Memory B cell (primary cell): Measurements from ENCODE around the gene UFSP2.

ENCODE experiments used
- ATAC-seq: fragments of 150-1000 bp; cut with Tn5 transposase; 2 replicates; pipeline ENCODE4 v1.10.0; 2021; ENCODE audit warnings: low read depth, mild to moderate bottlenecking, moderate library complexity
- DNase-seq, 2 donors: peaks; one replicate each; pipeline ENCODE4 v3.0.0; 2022; ENCODE audit warnings: low spot score in 2 of 2
- H3K27ac Mint-ChIP-seq: one replicate; pipeline ENCODE4 v1.8.0; 2022; ENCODE audit warnings: mild to moderate bottlenecking, moderate library complexity, mixed read lengths
- H3K27me3 Mint-ChIP-seq: one replicate; pipeline ENCODE4 v1.8.0; 2022; ENCODE audit warnings: mixed read lengths
- H3K36me3 Mint-ChIP-seq: one replicate; pipeline ENCODE4 v1.8.0; 2022; ENCODE audit warnings: mild to moderate bottlenecking, mixed read lengths
- H3K4me1 Mint-ChIP-seq: one replicate; pipeline ENCODE4 v1.8.0; 2022; ENCODE audit warnings: mixed read lengths
- H3K4me3 Mint-ChIP-seq: one replicate; pipeline ENCODE4 v1.8.0; 2022; ENCODE audit warnings: mild to moderate bottlenecking, moderate library complexity, mixed read lengths
- H3K9me3 Mint-ChIP-seq: one replicate; pipeline ENCODE4 v1.8.0; 2022; ENCODE audit warnings: mixed read lengths

Gene UFSP2

GRCh38 chr4:185408432-185408831, 17.3 kb downstream of the UFSP2 start:
- DNase-seq, result no peak
- no peak overlapping the region for H3K4me3 Mint-ChIP-seq
- H3K9me3 Mint-ChIP-seq, result peaks cover 2% of the 10 kb centered on the region
- ATAC-seq, result no peak
- no peak overlapping the region for H3K27ac Mint-ChIP-seq
- H3K36me3 Mint-ChIP-seq, result peaks cover 14% of the 10 kb centered on the region
- H3K27me3 Mint-ChIP-seq, result no peaks in the 10 kb centered on the region
- H3K4me1 Mint-ChIP-seq, result no peaks in the 10 kb centered on the region

DNA sequence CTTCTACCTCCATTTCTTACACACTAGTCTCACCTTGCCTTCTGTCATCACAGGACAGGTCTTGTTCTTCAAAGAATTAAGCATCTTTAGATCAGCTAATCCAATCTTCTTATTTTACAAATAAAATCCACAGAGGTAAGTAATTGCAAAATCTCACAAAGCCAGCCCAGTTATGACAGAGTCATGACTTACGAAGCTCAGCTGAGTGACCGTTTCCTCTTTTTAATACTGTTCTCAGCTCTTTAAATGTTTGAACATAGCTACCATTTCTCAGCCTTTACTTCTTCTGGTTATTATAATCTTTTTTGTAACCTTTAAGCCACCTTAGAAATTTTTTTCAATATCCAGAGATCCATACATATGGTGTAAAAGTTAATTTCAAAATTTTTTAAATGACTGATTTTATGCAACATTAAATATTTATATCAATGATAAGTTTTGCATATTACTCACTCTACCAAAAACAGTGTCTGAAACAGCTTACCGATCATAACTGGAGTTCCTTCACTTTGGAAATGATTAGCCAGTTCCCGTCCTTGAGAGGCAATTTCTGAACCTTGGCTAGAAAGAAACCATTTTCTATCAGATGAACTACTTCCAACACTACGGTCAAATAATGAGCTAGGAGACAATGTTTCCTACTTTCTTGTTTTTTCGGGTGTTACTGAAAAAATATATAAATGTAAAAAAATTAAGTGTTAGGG, 20.3 kb downstream of the UFSP2 start:
- H3K4me1 Mint-ChIP-seq, result no peaks in the 10 kb centered on the region
- ATAC-seq (peak; percentile 62), DNase-seq (no peak)
- H3K4me3 Mint-ChIP-seq, result no peak overlapping the region
- H3K9me3 Mint-ChIP-seq, result peaks cover 2% of the 10 kb centered on the region
- H3K27ac Mint-ChIP-seq, result peak overlapping the region; percentile 80
- peaks cover 20% of the 10 kb centered on the region for H3K36me3 Mint-ChIP-seq
- no peaks in the 10 kb centered on the region for H3K27me3 Mint-ChIP-seq

GRCh38 chr4:185404031-185404430, 21.7 kb downstream of the UFSP2 start:
- no peak overlapping the region for H3K4me3 Mint-ChIP-seq
- ATAC-seq, result no peak
- H3K27me3 Mint-ChIP-seq, result no peaks in the 10 kb centered on the region
- DNase-seq, result no peak
- peaks cover 2% of the 10 kb centered on the region for H3K4me1 Mint-ChIP-seq
- no peak overlapping the region for H3K27ac Mint-ChIP-seq
- no peaks in the 10 kb centered on the region for H3K9me3 Mint-ChIP-seq
- peaks cover 16% of the 10 kb centered on the region for H3K36me3 Mint-ChIP-seq

DNA sequence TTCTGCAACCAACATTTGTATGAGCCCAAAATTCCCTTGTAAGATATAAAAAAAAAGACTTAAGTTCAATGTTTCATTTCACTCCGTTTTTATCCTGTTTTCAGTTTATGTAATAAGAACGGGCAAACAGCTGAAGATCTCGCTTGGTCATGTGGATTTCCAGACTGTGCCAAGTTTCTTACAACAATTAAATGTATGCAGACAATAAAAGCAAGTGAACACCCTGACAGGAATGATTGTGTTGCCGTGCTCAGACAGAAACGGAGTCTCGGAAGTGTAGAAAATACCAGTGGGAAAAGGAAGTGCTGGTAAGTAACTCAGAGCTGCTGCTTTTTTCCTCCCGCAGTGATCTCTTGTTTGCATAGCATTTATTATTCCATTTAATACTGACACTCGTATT, 26.3 kb downstream of the UFSP2 start:
- Mint-ChIP-seq H3K27ac (no peak overlapping the region), H3K27me3 (no peaks in the 10 kb centered on the region), H3K4me1 (peaks cover 15% of the 10 kb centered on the region), H3K4me3 (no peak overlapping the region), H3K36me3 (peaks cover 10% of the 10 kb centered on the region), H3K9me3 (no peaks in the 10 kb centered on the region)
- no peak for ATAC-seq
- DNase-seq, result no peak

GRCh38 chr4:185398618-185399017, 27.1 kb downstream of the UFSP2 start:
- Mint-ChIP-seq H3K4me3 (no peak overlapping the region), H3K36me3 (peaks cover 8% of the 10 kb centered on the region), H3K27me3 (no peaks in the 10 kb centered on the region), H3K9me3 (no peaks in the 10 kb centered on the region), H3K4me1 (peaks cover 17% of the 10 kb centered on the region), H3K27ac (peak overlapping the region; percentile 31)
- ATAC-seq (no peak), DNase-seq (no peak)

DNA sequence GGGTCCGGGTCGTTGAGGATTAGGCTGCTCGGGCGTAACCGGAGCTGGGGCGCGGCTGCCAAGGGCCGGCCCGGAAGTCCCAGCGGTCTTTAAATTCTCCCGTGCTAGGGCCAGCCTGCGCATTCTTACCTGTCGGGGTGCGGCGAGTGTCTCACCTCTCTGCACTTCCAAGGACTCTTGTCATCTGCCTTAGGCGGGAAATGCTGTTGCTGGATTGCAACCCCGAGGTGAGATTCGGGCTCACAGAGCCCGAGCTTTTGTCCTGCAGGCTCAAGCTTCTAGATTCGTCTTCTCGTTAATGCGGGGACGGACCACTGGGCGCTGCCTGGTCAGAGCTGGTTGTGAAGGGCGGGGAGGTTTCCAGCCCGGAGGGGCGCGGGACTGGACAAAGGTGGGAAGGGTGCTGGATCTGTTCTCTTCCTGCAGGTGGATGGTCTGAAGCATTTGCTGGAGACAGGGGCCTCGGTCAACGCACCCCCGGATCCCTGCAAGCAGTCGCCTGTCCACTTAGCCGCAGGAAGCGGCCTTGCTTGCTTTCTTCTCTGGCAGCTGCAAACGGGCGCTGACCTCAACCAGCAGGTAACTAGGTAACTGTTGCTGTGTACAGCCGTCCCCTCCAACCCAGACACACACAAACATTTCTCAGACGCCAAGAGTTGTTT, 28.9 kb downstream of the UFSP2 start, which contains the start of gene ANKRD37:
Gene ANKRD37, plus strand, starts transcription at position 118 of the 662 bp plus-strand sequence. Its CDS starts 83 bp downstream, at position 201.
- peak in 1 of 2 donors; percentile 19 for DNase-seq
- Mint-ChIP-seq H3K27ac (peak within 1 kb of the TSS; percentile 99), H3K4me3 (peak within 1 kb of the TSS; percentile 92), H3K9me3 (no peaks in the 10 kb centered on the region), H3K36me3 (peaks cover 5% of the 10 kb centered on the region), H3K4me1 (peaks cover 17% of the 10 kb centered on the region), H3K27me3 (no peaks in the 10 kb centered on the region)
- ATAC-seq, result no peak

GRCh38 chr4:185395956-185396723, 29.6 kb downstream of the UFSP2 start:
- Mint-ChIP-seq H3K27ac (peak overlapping the region; percentile 99), H3K9me3 (no peaks in the 10 kb centered on the region), H3K4me1 (peaks cover 17% of the 10 kb centered on the region), H3K27me3 (no peaks in the 10 kb centered on the region), H3K36me3 (peaks cover 4% of the 10 kb centered on the region), H3K4me3 (peak overlapping the region; percentile 92)
- ATAC-seq (peak; percentile 85), DNase-seq (peak; percentile 91 to 98)

DNA sequence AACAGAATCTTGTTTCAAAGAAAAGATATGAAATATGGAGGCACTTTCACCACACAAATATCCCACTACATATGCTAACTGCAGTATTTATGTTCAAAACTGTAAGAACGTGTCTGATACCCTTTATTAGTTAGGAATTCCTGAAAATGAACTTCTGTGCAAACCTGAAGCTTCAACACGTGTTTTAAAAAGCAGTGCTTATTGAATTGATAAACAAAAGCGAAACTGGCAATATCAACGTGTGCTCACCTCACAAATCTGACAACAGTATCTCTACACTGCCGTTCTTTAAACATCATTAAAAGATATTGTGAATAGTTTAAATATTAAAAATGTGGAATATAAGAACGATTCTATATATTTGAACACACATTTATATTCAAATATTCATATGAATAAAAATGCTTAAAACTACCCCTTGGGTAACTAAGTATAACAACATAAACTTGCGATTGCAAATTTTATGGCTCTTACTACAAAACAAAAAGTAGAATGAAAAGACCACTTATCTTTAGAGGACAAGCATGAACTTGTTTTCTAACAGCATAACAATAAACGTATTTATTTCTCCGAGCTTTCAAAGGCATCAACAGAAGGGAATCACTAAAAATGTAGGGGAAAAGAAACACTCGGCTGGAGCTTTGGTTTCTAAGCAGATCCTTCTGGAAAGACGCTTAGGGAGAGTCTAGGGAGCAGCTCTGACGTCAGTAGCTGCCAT, 30.4 kb downstream of the UFSP2 start, which contains the start of gene LRP2BP:
Gene LRP2BP, minus strand, starts transcription at position 687 of the 718 bp plus-strand sequence. CDS start 17,738 bp downstream, outside the sequence.
- H3K27me3 Mint-ChIP-seq, result no peaks in the 10 kb centered on the region
- peak within 1 kb of the TSS; percentile 99 for H3K27ac Mint-ChIP-seq
- peak within 1 kb of the TSS; percentile 92 for H3K4me3 Mint-ChIP-seq
- H3K4me1 Mint-ChIP-seq, result peaks cover 17% of the 10 kb centered on the region
- no peaks in the 10 kb centered on the region for H3K9me3 Mint-ChIP-seq
- ATAC-seq (no peak), DNase-seq (no peak)
- no peaks in the 10 kb centered on the region for H3K36me3 Mint-ChIP-seq

DNA sequence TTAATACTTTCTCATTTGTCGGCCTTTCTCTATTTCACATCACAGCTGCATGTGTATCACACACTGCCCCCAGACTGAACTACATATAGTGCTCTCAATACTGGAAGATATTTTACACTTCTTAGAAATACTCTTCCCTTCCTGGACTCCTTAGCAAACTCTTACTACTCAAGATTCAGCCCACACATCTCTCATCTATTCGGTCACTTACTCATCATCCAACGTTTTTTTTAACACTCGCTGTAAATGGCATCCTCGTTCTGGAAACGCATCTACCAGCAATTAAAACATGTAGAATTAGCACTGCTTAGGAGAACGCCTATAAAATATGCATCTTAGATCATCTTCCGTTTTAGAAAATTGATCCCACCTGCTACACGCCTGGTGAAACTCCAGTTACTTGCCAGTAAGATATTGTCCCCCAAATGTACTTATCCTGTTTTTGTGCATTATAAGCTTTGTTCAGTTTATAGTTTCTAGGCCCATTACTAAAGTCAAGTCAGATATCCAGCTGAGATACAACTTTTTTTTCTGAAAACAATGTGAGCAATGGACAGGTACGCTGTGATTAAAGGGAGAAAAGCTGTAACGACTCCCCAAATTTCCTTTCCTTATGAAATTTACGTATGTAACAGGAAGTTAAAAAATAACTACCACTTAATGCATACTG, 31.1 kb downstream of the UFSP2 start:
- peaks cover 17% of the 10 kb centered on the region for H3K4me1 Mint-ChIP-seq
- DNase-seq (no peak), ATAC-seq (no peak)
- peak overlapping the region; percentile 27 for H3K4me3 Mint-ChIP-seq
- H3K27me3 Mint-ChIP-seq, result no peaks in the 10 kb centered on the region
- H3K27ac Mint-ChIP-seq, result peak overlapping the region; percentile 99
- H3K36me3 Mint-ChIP-seq, result no peaks in the 10 kb centered on the region
- no peaks in the 10 kb centered on the region for H3K9me3 Mint-ChIP-seq

DNA sequence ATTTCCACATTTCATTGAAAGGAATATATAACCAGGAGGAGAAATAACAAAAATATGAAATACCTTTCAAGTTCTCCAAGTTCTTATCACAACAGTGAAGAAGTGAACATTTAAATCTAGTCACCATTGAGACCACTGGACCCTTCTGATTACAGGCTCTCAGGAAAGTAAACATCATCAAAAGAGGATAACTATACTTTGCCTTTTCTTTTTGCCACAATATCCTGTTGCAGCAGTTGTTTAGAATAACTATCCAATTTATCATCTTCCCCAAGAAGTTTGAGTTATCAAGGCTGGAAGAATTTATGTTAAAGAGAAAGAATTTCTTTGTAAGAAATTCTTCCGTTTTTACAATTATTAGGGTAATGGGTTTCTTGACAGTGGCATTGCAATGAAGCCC, 33.6 kb downstream of the UFSP2 start:
- no peak for DNase-seq
- H3K27ac Mint-ChIP-seq, result peak overlapping the region; percentile 31
- no peak for ATAC-seq
- H3K4me3 Mint-ChIP-seq, result no peak overlapping the region
- H3K36me3 Mint-ChIP-seq, result no peaks in the 10 kb centered on the region
- no peaks in the 10 kb centered on the region for H3K9me3 Mint-ChIP-seq
- no peaks in the 10 kb centered on the region for H3K27me3 Mint-ChIP-seq
- H3K4me1 Mint-ChIP-seq, result peaks cover 14% of the 10 kb centered on the region

- peak overlapping the region; percentile 38 for H3K27ac Mint-ChIP-seq
- H3K9me3 Mint-ChIP-seq, result no peaks in the 10 kb centered on the region
- H3K36me3 Mint-ChIP-seq, result no peaks in the 10 kb centered on the region
- DNase-seq, result no peak
- H3K4me1 Mint-ChIP-seq, result peaks cover 9% of the 10 kb centered on the region
- H3K27me3 Mint-ChIP-seq, result no peaks in the 10 kb centered on the region
- ATAC-seq, result no peak
- H3K4me3 Mint-ChIP-seq, result no peak overlapping the region
Observed at GRCh38 chr4:185390941-185391340, 34.8 kb downstream of the UFSP2 start.

GRCh38 chr4:185387957-185388356, 37.8 kb downstream of the UFSP2 start:
- Mint-ChIP-seq H3K4me1 (no peaks in the 10 kb centered on the region), H3K27me3 (no peaks in the 10 kb centered on the region), H3K4me3 (no peak overlapping the region), H3K9me3 (no peaks in the 10 kb centered on the region), H3K27ac (no peak overlapping the region), H3K36me3 (peaks cover 2% of the 10 kb centered on the region)
- ATAC-seq, result no peak
- DNase-seq, result no peak

GRCh38 chr4:185384930-185385331, 40.8 kb downstream of the UFSP2 start:
- peaks cover 5% of the 10 kb centered on the region for H3K9me3 Mint-ChIP-seq
- no peaks in the 10 kb centered on the region for H3K4me1 Mint-ChIP-seq
- no peak overlapping the region for H3K4me3 Mint-ChIP-seq
- ATAC-seq (no peak), DNase-seq (no peak)
- H3K36me3 Mint-ChIP-seq, result peaks cover 15% of the 10 kb centered on the region
- H3K27ac Mint-ChIP-seq, result no peak overlapping the region
- no peaks in the 10 kb centered on the region for H3K27me3 Mint-ChIP-seq
